Inferior parietal cortex (tissue), 1 donor: ENCODE results near the gene DNAH14.
"Not testable (repeated sequence)": the region's sequence is repeated elsewhere in the genome, so short reads cannot be mapped to it uniquely, and the experiment has no call there.

ENCODE experiments used
- DNase-seq: peaks from one replicate; pipeline ENCODE4 v3.0.0-alpha.2; 2016; ENCODE audit errors: extremely low spot score

DNAH14 gene

DNA sequence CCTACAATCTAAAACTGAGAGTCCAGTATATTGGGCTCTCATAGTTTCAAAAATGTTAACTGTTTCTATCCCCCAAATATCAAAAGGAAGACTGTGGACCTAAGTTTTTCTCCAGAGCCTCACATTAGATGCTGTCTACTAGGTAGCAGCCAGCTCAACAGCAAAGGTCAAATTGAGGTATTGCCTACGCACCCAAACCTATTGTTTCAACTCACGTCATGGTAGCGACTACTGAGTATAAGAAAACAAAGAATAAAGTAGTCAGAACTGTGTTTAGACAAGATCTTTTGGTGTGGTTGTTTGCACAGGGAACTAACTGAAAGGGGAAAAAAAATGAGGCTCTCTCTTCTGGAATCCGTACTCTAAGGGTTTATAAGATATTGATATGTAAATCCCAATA, 325.2 kb downstream of the DNAH14 start:
- DNase-seq: no peak

GRCh38 chr1:225257081-225257480, 327.6 kb downstream of the DNAH14 start:
- DNase-seq: no peak

DNA sequence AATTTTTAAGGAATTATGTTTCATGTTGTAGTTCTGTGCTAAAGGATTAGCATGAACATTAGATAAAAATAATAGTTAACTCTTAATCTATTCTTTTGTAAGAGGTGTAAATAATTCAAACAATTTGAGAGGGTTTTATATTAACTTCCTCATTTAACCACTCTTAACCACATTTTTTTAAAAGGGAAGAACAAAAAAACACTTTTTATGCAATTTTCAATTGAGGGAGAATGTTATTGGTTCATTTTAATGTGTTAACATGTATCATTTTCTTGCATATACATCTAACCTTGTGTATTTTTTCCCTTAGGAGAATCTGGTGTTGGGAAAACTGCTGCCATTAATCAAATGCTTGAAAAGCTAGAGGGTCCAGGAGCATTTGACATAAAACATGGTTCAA, 329.3 kb downstream of the DNAH14 start:
- no peak for DNase-seq

DNA sequence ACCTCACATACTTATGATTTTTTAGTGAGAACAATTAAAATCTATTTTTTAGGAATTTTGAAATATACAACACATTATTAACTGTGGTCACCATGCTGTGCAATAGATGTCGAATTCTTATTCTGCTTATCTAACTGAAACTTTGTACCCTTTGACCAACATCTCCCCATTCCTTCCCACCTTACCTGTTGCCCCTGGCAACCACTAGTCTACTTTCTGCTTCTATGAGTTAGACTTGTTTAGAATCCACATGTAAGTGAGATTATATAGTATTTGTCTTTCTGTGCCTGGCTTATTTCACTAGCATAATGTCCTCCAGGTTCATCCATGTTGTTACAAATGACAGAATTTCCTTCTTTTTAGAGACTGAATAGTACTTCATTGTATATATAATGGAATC, 330.1 kb downstream of the DNAH14 start:
- no peak for DNase-seq

DNA sequence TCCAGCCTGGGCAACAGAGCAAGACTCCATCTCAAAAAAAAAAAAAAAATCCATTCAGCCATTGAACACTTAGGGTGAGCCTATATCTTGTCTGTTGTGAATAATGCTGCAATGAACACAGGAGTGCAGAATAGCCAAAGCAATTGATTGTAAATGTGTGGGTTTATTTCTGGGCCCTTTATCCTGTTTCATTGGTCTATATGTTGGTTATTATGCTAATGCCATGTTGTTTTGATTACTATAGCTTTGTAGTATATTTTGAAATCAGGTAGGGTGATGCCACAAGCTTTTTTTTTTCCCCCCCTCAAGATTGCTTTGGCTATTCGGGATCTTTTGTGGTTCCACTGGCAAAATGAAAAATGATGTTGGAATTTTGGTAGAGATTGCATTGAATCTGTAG, 330.8 kb downstream of the DNAH14 start:
- DNase-seq: no peak

DNA sequence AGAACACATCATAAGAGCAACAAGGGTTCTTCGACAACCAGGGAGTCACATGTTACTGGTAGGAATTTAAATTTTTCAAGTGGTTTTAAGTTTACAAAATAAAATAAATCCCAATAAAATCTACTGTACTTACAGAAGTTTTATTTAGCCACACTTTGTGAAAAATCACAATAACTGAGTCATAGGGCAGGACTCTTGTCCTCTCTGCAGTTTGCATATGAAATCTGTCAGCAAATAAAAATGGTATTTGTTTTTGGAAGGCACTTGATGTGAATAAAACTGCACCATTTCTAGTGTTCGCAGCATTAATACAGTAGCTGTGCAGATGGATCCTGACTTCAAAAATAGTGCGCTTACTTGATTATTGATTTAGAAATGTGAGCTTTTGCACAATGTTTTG, 348.0 kb downstream of the DNAH14 start:
- DNase-seq: no peak

- no peak for DNase-seq
These were observed 351.1 kb downstream of the DNAH14 start for GRCh38 chr1:225280563-225280962.

DNA sequence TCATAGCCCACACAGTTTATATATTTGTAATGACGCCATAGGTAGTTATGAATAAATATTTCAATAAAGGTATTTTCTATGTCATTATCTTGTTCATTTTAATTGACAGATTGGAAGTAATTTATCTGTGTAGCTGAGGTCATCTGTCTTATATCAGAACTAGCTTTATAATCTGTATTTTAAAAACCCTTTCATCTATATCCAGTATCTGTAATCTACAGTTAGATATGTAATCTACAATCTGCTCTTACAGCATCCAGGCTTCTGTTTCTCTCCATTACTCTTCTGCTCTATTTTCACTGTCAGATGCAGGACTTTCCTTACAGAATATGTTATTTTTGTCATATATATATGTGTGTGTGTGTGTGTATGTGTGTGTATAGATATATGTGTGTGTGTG, 360.8 kb downstream of the DNAH14 start:
- DNase-seq: no peak

DNA sequence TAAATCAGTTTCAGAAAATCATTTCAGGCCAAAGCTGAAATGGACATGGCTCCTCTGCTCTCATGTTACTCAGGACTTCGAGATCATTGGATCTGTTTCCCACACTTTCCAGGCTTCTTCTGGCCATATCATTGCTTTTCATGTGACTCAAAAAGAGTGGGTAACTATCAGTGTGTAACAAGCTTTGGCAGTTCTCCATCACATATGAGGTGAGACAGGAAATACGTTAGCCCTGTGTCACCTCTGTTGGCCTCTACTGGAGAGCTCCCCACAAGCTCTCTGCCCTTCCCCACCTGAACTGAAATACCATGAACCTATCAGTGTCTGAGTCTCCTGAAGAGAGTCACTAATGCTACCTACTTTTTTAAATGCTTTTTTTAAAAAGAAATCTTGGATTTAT, 370.1 kb downstream of the DNAH14 start:
- no peak for DNase-seq

- DNase-seq: no peak
These were observed 370.9 kb downstream of the DNAH14 start for GRCh38 chr1:225300381-225300780.

DNA sequence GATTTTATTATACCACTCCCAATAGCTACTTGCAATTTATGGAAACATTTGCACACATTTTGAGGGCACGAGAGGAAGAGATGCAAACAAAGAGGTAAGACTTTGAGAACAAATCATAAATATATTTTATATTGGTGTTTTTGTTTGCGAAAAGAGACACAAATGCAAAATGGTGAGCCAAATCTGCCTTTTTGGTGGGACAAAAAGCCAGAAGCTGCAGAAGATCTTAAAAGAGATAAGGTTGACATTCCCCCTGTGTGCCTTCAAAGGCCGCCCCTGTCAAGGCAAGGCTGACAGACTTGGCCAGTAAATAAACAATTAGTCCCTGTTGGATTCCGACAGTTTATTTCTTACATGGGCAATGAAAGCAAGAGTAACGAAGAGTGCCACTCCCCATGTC, 375.5 kb downstream of the DNAH14 start:
- DNase-seq: no peak

- DNase-seq: not testable (repeated sequence)
These were observed 381.1 kb downstream of the DNAH14 start for GRCh38 chr1:225310544-225310943.

- DNase-seq: peak; percentile 39
These were observed 389.5 kb downstream of the DNAH14 start for GRCh38 chr1:225318706-225319575.

GRCh38 chr1:225319871-225320270, 390.4 kb downstream of the DNAH14 start:
- DNase-seq: no peak

DNA sequence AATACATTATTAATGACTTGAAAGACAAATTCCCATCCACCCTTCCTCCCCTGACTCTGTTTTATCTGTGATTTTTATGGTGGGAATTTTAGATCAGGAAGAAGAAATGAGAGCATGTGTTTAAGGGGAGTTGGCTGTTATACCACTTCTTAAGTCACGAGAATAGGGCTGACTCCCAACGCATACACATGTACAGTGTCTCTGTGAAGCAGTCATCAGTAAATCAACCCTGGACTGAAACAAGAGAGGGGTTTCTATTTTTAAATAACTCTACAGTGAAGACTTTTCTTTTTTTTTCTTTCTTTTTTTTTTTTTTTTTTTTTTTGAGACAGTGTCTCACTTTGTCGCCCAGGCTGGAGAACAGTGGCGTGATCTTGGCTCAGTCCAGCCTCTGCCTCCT, 392.3 kb downstream of the DNAH14 start:
- DNase-seq: no peak

- DNase-seq: no peak
These were observed 399.6 kb downstream of the DNAH14 start for GRCh38 chr1:225329041-225329440.

DNA sequence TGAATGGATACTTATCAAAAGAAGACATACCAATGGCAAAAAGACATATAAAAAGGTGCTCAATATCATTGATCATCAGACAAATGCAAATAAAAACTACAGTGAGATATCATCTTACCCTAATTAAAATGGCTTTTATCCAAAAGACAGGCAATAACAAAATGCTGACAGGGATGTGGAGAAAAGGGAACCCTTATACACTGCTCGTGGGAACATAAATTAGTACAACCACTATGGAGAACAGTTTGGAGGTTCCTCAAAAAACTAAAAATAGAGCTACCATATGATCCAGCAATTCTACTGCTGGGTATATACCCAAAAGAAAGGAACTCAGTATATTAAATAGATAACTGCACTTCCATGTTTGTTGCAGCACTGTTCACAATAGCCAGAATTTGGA, 400.5 kb downstream of the DNAH14 start:
- not testable (repeated sequence) for DNase-seq

GRCh38 chr1:225332686-225333085, 403.2 kb downstream of the DNAH14 start:
- no peak for DNase-seq

DNA sequence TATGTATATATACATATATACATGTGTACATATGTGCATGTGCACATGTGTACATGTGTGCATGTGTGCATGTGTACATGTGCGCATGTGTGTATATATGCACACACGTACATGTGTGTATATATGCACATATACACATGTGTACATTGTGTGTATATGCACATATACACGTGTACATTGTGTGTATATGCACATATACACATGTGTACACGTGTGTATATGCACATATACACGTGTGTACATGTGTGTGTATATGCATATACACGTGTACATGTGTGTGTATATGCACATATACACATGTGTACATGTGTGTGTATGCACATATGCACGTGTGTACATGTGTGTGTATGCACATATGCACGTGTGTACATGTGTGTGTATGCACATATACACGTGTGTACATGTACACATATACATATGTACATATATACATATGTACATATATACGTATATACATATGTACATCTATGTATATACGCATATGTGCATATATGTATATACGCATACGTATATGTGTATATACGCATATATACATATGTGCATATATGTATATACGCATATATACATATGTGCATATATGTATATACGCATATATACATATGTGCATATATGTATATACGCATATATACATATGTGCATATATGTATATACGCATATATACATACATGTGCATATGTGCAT, 405.8 kb downstream of the DNAH14 start:
- not testable (repeated sequence) for DNase-seq

- no peak for DNase-seq
These were observed 409.1 kb downstream of the DNAH14 start for GRCh38 chr1:225338545-225338944.

DNA sequence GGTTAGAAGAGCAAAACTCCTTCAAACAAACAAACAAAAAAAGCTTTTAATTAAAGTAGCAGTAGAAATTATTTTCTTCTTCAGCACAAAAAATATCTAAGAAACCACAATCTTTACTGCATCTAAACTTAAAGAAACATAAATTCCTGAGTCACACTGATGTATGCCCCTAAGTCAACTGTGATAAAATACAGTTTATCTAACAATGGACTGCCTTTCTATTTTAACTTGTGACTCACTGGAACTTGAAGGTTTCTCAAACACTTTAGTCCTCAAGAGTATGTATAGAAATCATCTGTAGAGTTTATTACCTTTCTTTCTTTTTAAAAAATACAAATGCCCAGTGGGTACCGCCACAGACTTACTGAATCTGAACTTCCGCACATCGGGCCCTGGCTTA, 412.2 kb downstream of the DNAH14 start:
- no peak for DNase-seq

DNA sequence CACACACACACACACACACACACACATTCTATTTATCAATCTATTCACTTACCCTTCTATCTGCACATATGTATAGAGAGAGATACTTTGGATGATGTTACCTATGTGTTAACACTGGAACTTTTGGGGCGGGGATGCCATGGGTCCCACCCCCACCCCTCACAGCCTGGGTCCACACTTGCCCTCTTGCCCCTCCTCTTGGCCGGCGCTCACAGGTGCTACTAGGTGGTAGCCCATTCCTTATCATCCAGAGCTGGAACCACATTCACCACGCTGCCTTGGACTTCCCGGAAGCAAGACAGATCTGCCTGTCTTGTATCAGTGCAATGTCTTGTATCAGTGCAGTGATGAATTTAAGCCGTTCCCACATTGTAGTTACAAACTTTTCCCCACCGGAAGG, 413.2 kb downstream of the DNAH14 start:
- DNase-seq: no peak

DNA sequence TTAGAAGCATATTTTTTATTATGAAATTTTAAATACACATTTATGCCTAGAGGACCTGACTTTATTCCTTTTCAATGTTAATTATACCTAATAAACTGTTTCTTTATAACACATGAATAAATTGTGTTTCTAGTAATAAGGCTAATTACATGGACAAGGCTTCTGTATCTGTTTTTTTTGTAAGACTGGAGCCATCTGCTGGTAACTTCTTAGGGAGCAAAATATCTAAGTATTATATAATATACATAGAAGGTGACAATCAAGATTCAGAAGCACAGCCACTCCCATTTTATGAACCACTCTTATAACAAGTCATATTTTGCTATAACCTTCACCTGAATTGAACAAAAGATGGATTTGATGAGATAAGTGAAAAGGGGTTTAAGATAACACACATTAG, 414.1 kb downstream of the DNAH14 start:
- no peak for DNase-seq
